ENCODE data around the gene OSBPL2. TPM values are rescaled to one million over a fixed set of nuclear protein-coding genes. Genes with fewer than 3 reads are reported as not detected.

OSBPL2 gene
- total RNA-seq, 4 donors from 2014 or later, result 23.1 to 31.6 (median 27.1) TPM

DNA sequence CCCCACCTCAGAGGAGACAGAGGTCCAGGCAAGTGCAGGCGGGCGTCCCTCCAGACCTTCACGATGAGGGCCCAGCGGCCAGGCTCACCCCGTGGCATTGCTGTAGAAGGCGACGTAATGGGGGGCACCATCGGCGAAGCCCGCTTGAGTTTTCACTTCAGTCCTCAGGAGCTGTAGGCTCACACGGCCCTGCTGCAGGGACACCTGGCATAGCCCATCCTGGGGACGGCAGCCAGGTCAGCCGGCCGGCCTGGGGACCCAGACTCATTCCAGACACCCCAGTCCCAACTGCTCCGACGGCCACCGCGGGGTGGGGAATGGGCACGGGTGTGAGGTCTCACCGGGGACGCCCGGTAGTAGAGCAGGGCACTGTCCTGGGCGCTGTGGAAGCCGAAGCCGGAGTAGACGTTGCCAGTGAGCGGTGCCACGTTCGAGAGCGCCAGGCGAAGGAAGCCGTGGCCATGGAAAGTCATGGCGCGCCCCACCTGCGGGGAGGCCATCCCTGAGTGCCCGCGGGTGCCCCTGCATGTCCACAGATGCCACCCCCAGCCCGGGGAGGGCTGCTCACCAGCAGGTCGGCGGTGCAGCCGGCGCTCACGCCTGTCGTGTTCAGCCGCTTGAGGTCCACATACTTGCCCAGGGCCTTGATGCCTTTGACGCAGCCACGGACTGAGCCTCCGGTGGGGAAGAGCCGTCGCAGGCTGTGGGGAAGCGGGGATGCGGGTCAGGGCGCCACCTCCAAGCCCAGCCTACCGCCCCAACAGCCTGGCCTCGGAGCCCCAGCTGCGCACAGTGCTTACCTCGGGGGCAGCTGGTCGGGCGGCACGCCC lies 73.7 kb downstream of the OSBPL2 start:
- H3K4me3 ChIP-seq, result no peak overlapping the region
- peaks cover 10 to 99% (median 16%) of the 10 kb centered on the region in 3 donors for H3K36me3 ChIP-seq
- peaks cover 0 to 6% (median 0%) of the 10 kb centered on the region in 4 donors for H3K4me1 ChIP-seq
- DNase-seq (ENCODE audit: low spot score in 2 of 2), result no peak
- TF ChIP-seq, protein P1, sequence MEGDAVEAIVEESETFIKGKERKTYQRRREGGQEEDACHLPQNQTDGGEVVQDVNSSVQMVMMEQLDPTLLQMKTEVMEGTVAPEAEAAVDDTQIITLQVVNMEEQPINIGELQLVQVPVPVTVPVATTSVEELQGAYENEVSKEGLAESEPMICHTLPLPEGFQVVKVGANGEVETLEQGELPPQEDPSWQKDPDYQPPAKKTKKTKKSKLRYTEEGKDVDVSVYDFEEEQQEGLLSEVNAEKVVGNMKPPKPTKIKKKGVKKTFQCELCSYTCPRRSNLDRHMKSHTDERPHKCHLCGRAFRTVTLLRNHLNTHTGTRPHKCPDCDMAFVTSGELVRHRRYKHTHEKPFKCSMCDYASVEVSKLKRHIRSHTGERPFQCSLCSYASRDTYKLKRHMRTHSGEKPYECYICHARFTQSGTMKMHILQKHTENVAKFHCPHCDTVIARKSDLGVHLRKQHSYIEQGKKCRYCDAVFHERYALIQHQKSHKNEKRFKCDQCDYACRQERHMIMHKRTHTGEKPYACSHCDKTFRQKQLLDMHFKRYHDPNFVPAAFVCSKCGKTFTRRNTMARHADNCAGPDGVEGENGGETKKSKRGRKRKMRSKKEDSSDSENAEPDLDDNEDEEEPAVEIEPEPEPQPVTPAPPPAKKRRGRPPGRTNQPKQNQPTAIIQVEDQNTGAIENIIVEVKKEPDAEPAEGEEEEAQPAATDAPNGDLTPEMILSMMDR (IDR thresholded peaks at IDR 0.05), result no peak
- no peaks in the 10 kb centered on the region for H3K27me3 ChIP-seq
- no peaks in the 10 kb centered on the region for H3K9me3 ChIP-seq
- 90 to 93% methylated on average over 26 to 42 of the region's 60 CpGs for WGBS, 2 donors
- H3K27ac ChIP-seq, result no peak overlapping the region

DNA sequence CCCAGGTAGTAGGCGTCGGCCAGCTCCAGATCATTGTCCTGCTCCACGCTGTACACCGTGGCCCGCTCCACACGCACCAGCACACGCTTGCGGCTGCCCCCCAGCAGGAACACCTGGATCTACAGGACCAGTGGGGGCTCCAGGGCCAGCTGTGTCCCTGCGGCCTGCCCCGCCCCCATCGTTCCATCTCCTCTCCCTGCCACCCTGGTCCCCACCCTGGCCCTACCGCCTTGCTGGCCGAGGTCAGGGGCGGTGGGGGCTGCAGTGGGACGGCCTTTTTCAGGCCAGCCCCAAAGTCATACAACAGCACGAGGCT lies 74.3 kb downstream of the OSBPL2 start:
- TF ChIP-seq POLR2A (IDR thresholded peaks at IDR 0.05), result no peak
- TF ChIP-seq, protein P1 (IDR thresholded peaks at IDR 0.05), result no peak
- TF ChIP-seq EP300 (IDR thresholded peaks at IDR 0.05), result no peak
- Histone ChIP-seq H3K4me3 (no peak overlapping the region), H3K4me1 (peaks cover 0 to under 1% (median 0%) of the 10 kb centered on the region in 4 donors), H3K36me3 (peaks cover 8 to 99% (median 13%) of the 10 kb centered on the region in 3 donors), H3K27me3 (no peaks in the 10 kb centered on the region), H3K9me3 (no peaks in the 10 kb centered on the region), H3K27ac (no peak overlapping the region)
- no peak for DNase-seq (ENCODE audit: low spot score in 2 of 2)
- 86 to 88% methylated on average over 13 to 16 of the region's 16 CpGs for WGBS, 2 donors

DNA sequence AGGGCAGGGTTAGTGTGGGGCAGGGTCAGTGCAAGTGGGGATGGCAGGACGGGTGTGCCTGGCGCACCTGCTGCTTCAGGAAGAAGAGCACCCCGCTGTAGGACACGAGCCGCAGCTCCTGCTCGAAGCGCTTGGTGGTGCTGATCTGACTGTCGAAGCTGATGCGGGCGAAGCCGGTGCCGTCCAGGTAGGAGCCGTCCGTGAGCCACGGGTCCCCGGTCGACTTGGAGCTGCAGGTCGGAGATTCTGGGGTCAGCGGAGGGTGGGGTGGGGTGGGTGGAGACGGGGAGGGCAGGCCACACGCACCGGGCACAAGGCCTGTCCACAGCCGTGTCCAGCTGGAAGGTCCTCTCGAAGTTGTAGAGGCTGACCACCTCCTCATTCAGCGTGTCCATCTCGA lies 74.7 kb downstream of the OSBPL2 start:
- no peaks in the 10 kb centered on the region for H3K9me3 ChIP-seq
- H3K4me1 ChIP-seq, result no peaks in the 10 kb centered on the region
- H3K27me3 ChIP-seq, result no peaks in the 10 kb centered on the region
- H3K27ac ChIP-seq, result no peak overlapping the region
- H3K4me3 ChIP-seq, result no peak overlapping the region
- TF ChIP-seq EP300 (IDR thresholded peaks at IDR 0.05), result no peak
- TF ChIP-seq, protein P1 (IDR thresholded peaks at IDR 0.05), result no peak
- TF ChIP-seq POLR2A (IDR thresholded peaks at IDR 0.05), result no peak
- DNase-seq (ENCODE audit: low spot score in 2 of 2), result no peak
- peaks cover 4 to 96% (median 9%) of the 10 kb centered on the region in 3 donors for H3K36me3 ChIP-seq
- 88 to 95% methylated on average over 10 to 26 of the region's 26 CpGs for WGBS, 2 donors

DNA sequence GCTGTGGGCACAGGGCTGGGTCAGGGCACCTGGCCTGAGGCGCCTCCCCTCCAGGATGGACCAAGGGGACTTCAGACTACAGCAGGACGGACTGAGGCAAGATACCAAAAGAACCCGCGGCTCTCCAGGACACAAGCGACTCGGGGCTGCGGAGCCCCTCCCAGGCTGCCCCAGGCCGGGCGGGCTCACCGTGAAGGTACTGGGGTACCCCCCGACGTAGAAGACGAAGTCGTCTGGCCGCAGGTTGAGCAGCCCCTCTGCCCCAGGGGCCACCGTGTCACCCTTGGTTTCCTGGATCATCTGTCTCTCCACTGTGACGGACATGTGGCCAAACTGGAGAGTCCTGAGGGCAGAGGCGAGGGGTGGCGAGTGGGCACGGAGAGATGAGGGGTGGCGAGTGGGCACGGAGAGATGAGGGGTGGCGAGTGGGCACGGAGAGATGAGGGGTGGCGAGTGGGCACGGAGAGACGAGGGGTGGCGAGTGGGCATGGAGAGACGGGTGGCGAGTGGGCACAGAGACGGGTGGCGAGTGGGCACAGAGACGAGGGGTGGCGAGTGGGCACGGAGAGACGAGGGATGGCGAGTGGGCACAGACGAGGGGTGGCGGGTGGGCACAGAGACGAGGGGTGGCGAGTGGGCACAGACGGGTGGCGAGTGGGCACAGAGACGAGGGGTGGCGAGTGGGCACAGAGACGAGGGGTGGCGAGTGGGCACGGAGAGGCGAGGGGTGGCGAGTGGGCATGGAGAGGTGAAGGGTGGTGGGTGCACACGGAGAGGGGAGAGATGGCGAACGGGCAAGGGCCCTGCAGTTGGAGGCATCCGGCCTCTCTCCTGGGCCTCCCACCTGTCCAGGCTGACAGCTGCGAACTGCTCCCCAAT lies 75.4 kb downstream of the OSBPL2 start:
- WGBS, 2 donors, result 89 to 91% methylated on average over 55 of the region's 55 CpGs
- peaks cover 0 to 94% (median 3%) of the 10 kb centered on the region in 3 donors for H3K36me3 ChIP-seq
- no peak for TF ChIP-seq EP300 (IDR thresholded peaks at IDR 0.05)
- TF ChIP-seq, protein P1 (IDR thresholded peaks at IDR 0.05), result no peak
- no peak for TF ChIP-seq POLR2A (IDR thresholded peaks at IDR 0.05)
- H3K4me1 ChIP-seq, result no peaks in the 10 kb centered on the region
- H3K27ac ChIP-seq, result no peak overlapping the region
- H3K9me3 ChIP-seq, result no peaks in the 10 kb centered on the region
- no peak for DNase-seq (ENCODE audit: low spot score in 2 of 2)
- no peak overlapping the region for H3K4me3 ChIP-seq
- no peaks in the 10 kb centered on the region for H3K27me3 ChIP-seq

DNA sequence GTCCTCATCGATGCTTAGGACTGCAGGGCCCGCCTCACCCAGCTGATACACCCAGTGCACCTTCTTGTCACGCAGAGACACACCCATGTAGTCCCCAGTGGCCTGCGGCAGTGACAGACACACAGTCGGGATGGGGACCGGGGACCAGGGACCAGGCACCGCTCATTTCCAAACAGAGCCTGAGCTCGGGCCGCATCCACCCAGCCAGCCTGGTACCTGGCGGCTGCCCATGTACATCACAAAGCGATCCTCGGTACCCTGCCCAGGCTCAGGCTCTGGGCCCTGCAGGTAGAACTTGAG lies 76.0 kb downstream of the OSBPL2 start:
- DNase-seq (ENCODE audit: low spot score in 2 of 2), result no peak
- WGBS, 2 donors, result 93% methylated on average over 12 of the region's 12 CpGs
- Histone ChIP-seq H3K27me3 (no peaks in the 10 kb centered on the region), H3K36me3 (peaks cover 0 to 94% (median 0%) of the 10 kb centered on the region in 3 donors), H3K27ac (no peak overlapping the region), H3K4me1 (no peaks in the 10 kb centered on the region), H3K9me3 (no peaks in the 10 kb centered on the region), H3K4me3 (no peak overlapping the region)
- TF ChIP-seq, protein P1 (IDR thresholded peaks at IDR 0.05), result no peak
- TF ChIP-seq POLR2A (IDR thresholded peaks at IDR 0.05), result no peak
- TF ChIP-seq EP300 (IDR thresholded peaks at IDR 0.05), result no peak
